NOMO-1 treated with dmso at 0.1 percent for 144 hours (cell line): ENCODE results near the gene HSPA1A.

Experiments used
- DNase-seq: peaks from one replicate; lab custom pipeline; 2025; ENCODE audit not compliant: unreplicated experiment; lab: John Stamatoyannopoulos, UW

HSPA1A gene

GRCh38 chr6:31815025-31815838, at the start of gene HSPA1A, which contains the start of gene HSPA1L:
HSPA1A (plus strand) TSS chr6:31815543; CDS start chr6:31815757, 214 bp downstream.
HSPA1L (minus strand) TSS chr6:31815283; CDS start chr6:31811972, 3,311 bp downstream.
- peak; percentile 54 for DNase-seq

- DNase-seq: no peak
These were observed 49.8 kb upstream of the HSPA1A start for GRCh38 chr6:31765559-31765909.

- no peak for DNase-seq
These were observed 49.2 kb upstream of the HSPA1A start for GRCh38 chr6:31765910-31766794.

- DNase-seq: no peak
These were observed 48.2 kb upstream of the HSPA1A start for GRCh38 chr6:31767096-31767645.

GRCh38 chr6:31768363-31769257, 46.7 kb upstream of the HSPA1A start:
- no peak for DNase-seq

- DNase-seq: peak; percentile 75
These were observed 45.5 kb upstream of the HSPA1A start for GRCh38 chr6:31769684-31770371.

- no peak for DNase-seq
These were observed 44.5 kb upstream of the HSPA1A start for GRCh38 chr6:31770860-31771259.

- no peak for DNase-seq
These were observed 43.4 kb upstream of the HSPA1A start for GRCh38 chr6:31771992-31772358.

- no peak for DNase-seq
These were observed 40.2 kb upstream of the HSPA1A start for GRCh38 chr6:31775184-31775583.

GRCh38 chr6:31775633-31776484, 39.5 kb upstream of the HSPA1A start:
- DNase-seq: no peak

- DNase-seq: no peak
These were observed 38.8 kb upstream of the HSPA1A start for GRCh38 chr6:31776485-31776988.

- DNase-seq: peak; percentile 68
These were observed 38.2 kb upstream of the HSPA1A start, which contains the start of gene VWA7 for GRCh38 chr6:31776989-31777666. VWA7 (minus strand) TSS chr6:31777328; CDS start chr6:31776779, 549 bp downstream.

GRCh38 chr6:31777667-31778050, 37.7 kb upstream of the HSPA1A start:
- DNase-seq: no peak

- DNase-seq: no peak
These were observed 37.1 kb upstream of the HSPA1A start for GRCh38 chr6:31778193-31778592.

- no peak for DNase-seq
These were observed 36.1 kb upstream of the HSPA1A start for GRCh38 chr6:31778999-31779885.

GRCh38 chr6:31779908-31780307, 35.4 kb upstream of the HSPA1A start:
- DNase-seq: no peak

- no peak for DNase-seq
These were observed 34.7 kb upstream of the HSPA1A start for GRCh38 chr6:31780507-31781243.
